Stomach (tissue), 9 donors: ENCODE measurements around the gene CPNE9. TPM values are rescaled to one million over a fixed set of nuclear protein-coding genes. Genes with fewer than 3 reads are reported as not detected.

ENCODE experiments used
- DNase-seq, 2 donors: peaks; one replicate each; pipeline versions ENCODE4 v3.0.0 to v3.0.0-alpha.2; 2013 to 2019
- H3K27ac ChIP-seq, 5 donors: fragments of 200-600 bp in 4 of 5; sonication (generic) in 4 of 5; one replicate each; pipeline ENCODE4 v1.5.1; 2013 to 2019; ENCODE audit warnings: mild to moderate bottlenecking in 1 of 5, moderate library complexity in 1 of 5
- H3K27me3 ChIP-seq, 3 donors: fragments of 200-600 bp; sonication (generic); one replicate each; pipeline ENCODE4 v1.5.1; 2017 to 2019; ENCODE audit warnings: mixed run types in 1 of 3
- H3K36me3 ChIP-seq, 4 donors: fragments of 200-600 bp; sonication (generic); 1 replicate in 3 of 4; 2 replicates in 1 of 4; pipeline ENCODE4 v1.5.1; 2016 to 2019
- H3K4me1 ChIP-seq, 4 donors: fragments of 200-600 bp; sonication (generic); one replicate each; pipeline ENCODE4 v1.5.1; 2016 to 2019
- H3K4me3 ChIP-seq, 4 donors: fragments of 200-600 bp; sonication (generic) in 3 of 4; one replicate each; pipeline ENCODE4 v1.5.1; 2016 to 2019; ENCODE audit warnings: mild to moderate bottlenecking in 1 of 4
- H3K9me3 ChIP-seq, 4 donors: fragments of 200-600 bp; sonication (generic); one replicate each; pipeline ENCODE4 v1.5.1; 2016 to 2019
- EP300 ChIP-seq: sonication (generic); formaldehyde crosslinking; IDR thresholded peaks from one replicate; pipeline ENCODE4 v1.6.1; 2017; ENCODE audit warnings: antibody characterized with exemption
- POLR2A ChIP-seq, 4 donors: fragments of 450-650 bp; IDR thresholded peaks; one replicate each; pipeline ENCODE4 v1.6.1; 2016; ENCODE audit warnings: antibody characterized with exemption in 4 of 4, control low read depth in 2 of 4, mild to moderate bottlenecking in 1 of 4, moderate library complexity in 1 of 4
- POLR2AphosphoS5 ChIP-seq, 3 donors: sonication (generic); formaldehyde crosslinking; IDR thresholded peaks; one replicate each; pipeline ENCODE4 v1.6.1; 2016; ENCODE audit warnings: antibody characterized with exemption in 3 of 3
- WGBS, 5 donors: extraction: QIAGEN DNeasy Blood & Tissue Kit in 3 of 5; methylation state at CpG; one replicate each; pipeline versions ENCODE4 v1.1.5 to v1.1.7; 2013 to 2018; 5-methylcytosine and 5-hydroxymethylcytosine counted together
- intact Hi-C: fragments of 100-400 bp; cut with DNase I; formaldehyde crosslinking; loops from one replicate; pipeline ENCODE4 v1.15.1; 2023; ENCODE audit warnings: low total_unique reads
- polyA plus RNA-seq, 3 donors: library from polyadenylated mRNA; stranded (reverse); fragments of 200-250 nt; gene quantifications; one replicate each; pipeline ENCODE4 v1.2.3, GENCODE V29; 2013
- total RNA-seq, 5 donors: library from RNA; depleted of rRNA; stranded (reverse); fragments of >200 nt; gene quantifications; one replicate each; pipeline versions ENCODE4 v1.1.0 to v1.2.3, GENCODE V29; 2014 to 2016
- TF ChIP-seq, protein P1 (sequence below), 7 experiments: fragments of 450-650 bp in 4 of 7; fragments of 200-600 bp in 3 of 7; sonication (generic) in 3 of 7; IDR thresholded peaks; one replicate each; pipeline ENCODE4 v1.5.1; 2016 to 2019; ENCODE audit warnings: antibody characterized with exemption in 7 of 7, control low read depth in 2 of 7, mild to moderate bottlenecking in 1 of 7
- donor health status: healthy with polysubstance abuse.
- donor health status: Bipolar disorder and iron deficiency.
- donor health status: healthy.

The CPNE9 gene
- total and polyA plus RNA-seq, 8 donors, result 0.10 to 0.19 TPM; not detected in 6

DNA sequence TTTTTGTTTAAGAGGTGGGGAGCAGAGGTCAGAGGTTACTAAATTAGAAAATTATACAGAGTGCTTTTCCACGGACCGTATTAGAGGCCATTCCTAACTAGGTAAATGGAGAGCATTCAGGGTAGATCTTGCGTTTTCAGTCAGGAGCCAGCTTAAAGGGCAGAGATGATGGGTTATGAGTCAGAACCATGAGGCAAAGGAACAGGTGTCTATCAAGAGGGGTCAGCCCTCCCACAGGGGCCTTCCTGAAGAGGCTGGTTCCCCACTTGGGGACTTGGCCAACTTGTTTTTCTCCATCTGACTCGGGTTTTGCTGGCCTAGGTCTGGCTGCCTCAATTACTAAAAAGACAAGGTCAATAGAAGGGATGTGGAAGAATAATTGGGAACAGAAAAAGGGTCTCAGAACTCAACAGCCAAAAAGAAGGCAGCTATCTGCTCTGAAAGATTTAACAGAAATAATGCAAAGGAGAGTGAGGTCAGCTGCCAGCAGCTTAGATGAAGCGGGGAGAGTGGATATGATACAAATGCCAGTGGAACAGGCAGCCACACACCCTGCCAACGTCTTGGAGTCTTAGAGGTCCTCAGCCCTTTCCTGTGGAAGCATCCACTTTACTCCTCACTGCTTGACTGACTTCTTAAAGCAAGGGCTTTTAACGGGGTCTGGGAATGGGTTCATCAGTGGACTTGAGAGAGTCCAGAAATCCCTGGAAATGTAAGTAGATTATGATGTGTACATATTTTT lies 36.8 kb upstream of the CPNE9 start:
- Histone ChIP-seq H3K27me3 (no peaks in the 10 kb centered on the region), H3K4me3 (no peak overlapping the region), H3K36me3 (peaks cover 71 to 100% (median 100%) of the 10 kb centered on the region in 4 donors), H3K9me3 (no peaks in the 10 kb centered on the region), H3K4me1 (peaks cover 12 to 19% (median 15%) of the 10 kb centered on the region in 4 donors), H3K27ac (no peak overlapping the region)
- 78 to 85% (median 83%) methylated on average over 7 of the region's 7 CpGs for WGBS, 5 donors
- intact Hi-C loops, result no loop called here
- TF ChIP-seq POLR2A (IDR thresholded peaks at IDR 0.05), result no peak
- no peak for DNase-seq

DNA sequence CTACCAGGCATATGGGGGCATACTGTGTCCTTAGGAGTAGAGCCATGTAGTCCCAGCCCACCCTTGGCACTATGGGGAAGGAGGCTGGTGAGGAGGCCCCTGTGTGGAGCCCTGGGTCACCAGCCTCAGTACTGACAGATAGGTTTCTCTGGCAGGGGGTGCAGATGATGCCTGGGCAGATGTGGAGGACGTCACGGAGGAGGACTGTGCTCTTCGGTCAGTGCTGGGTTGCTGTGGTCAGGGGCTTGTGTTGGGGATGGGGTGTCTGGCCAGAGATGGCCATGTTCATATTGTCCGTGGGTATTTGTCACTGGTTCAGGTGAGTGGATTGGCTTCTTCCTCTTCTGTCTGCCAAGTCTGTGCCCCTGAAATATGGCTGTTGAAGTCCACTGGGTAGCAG lies 34.4 kb upstream of the CPNE9 start:
- Histone ChIP-seq H3K36me3 (peaks cover 75 to 100% (median 100%) of the 10 kb centered on the region in 4 donors), H3K4me1 (peaks cover 12 to 19% (median 15%) of the 10 kb centered on the region in 4 donors), H3K27me3 (no peaks in the 10 kb centered on the region), H3K4me3 (no peak overlapping the region), H3K9me3 (no peaks in the 10 kb centered on the region), H3K27ac (no peak overlapping the region)
- TF ChIP-seq EP300, result no peak
- DNase-seq, result no peak
- intact Hi-C loops, result no loop called here
- WGBS, 5 donors, result 84 to 95% (median 93%) methylated on average over 4 of the region's 4 CpGs

DNA sequence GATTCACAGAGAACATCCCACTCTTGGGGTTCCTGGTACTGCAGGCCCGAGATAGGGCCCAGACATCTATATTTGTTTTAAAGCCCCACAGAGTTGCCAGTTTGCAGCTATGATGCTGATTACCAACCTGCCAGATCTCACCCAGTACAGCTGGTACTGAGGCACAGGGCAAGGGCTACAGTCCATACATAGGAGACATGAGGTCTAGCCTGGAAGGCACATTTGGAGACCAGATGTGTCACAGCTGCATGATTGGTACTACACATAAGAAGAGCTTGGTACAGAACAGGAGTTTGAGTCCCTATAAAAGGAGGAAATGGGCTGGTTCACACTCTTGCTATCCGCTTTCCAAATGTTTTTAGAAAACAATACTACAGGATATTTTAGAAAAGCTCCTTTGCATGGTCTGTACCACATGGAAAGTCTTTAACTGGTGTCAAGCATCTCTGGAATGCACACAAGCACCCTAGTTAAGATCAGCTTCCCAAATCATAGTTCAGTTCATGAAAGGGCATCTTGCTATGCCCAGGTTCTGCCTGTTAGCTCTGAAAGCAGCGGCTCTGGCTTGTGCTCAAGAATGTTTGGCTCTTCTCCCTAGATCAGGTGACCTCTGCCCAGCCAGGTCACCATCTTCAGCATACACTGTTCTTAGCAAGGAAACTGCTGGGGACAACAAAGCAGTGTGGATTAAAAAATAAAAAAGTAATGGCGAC lies 33.8 kb upstream of the CPNE9 start:
- Histone ChIP-seq H3K36me3 (peaks cover 74 to 100% (median 100%) of the 10 kb centered on the region in 4 donors), H3K4me3 (no peak overlapping the region), H3K27ac (no peak overlapping the region), H3K4me1 (peaks cover 12 to 19% (median 15%) of the 10 kb centered on the region in 4 donors), H3K9me3 (no peaks in the 10 kb centered on the region), H3K27me3 (no peaks in the 10 kb centered on the region)
- no peak for TF ChIP-seq POLR2A (IDR thresholded peaks at IDR 0.05)
- TF ChIP-seq POLR2AphosphoS5 (IDR thresholded peaks at IDR 0.05), result peak in 1 of 3 donors; percentile 34
- TF ChIP-seq, protein P1, sequence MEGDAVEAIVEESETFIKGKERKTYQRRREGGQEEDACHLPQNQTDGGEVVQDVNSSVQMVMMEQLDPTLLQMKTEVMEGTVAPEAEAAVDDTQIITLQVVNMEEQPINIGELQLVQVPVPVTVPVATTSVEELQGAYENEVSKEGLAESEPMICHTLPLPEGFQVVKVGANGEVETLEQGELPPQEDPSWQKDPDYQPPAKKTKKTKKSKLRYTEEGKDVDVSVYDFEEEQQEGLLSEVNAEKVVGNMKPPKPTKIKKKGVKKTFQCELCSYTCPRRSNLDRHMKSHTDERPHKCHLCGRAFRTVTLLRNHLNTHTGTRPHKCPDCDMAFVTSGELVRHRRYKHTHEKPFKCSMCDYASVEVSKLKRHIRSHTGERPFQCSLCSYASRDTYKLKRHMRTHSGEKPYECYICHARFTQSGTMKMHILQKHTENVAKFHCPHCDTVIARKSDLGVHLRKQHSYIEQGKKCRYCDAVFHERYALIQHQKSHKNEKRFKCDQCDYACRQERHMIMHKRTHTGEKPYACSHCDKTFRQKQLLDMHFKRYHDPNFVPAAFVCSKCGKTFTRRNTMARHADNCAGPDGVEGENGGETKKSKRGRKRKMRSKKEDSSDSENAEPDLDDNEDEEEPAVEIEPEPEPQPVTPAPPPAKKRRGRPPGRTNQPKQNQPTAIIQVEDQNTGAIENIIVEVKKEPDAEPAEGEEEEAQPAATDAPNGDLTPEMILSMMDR (IDR thresholded peaks at IDR 0.05), result no peak
- no peak for TF ChIP-seq EP300
- peak in 1 of 2 donors; percentile 76 for DNase-seq
- intact Hi-C loops, result no loop called here
- WGBS, 5 donors, result 39 to 63% (median 56%) methylated on average over 4 of the region's 4 CpGs

DNA sequence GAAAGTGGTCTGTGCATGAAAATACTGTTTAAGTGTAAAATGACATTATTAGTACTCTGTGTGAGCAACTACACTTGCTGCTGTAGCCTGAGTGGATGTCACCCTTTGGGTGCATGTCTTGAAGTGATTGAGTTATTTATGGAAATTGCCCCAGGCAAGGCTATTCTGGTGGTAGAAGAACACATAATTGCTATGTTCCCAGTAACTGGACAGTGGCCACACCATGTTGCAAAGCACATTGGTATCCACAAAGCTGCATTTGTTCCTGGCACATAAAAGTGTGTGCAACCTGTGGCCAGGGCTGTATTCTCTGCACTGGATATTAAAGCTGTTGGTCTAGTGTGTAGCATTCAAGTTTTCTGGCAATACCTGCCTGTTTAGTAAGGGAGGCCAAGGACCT lies 30.6 kb upstream of the CPNE9 start:
- TF ChIP-seq EP300, result no peak
- no peak for TF ChIP-seq POLR2AphosphoS5 (IDR thresholded peaks at IDR 0.05)
- TF ChIP-seq, protein P1 (IDR thresholded peaks at IDR 0.05), result no peak
- no peak for TF ChIP-seq POLR2A (IDR thresholded peaks at IDR 0.05)
- Histone ChIP-seq H3K36me3 (peaks cover 81 to 100% (median 100%) of the 10 kb centered on the region in 4 donors), H3K4me3 (no peak overlapping the region), H3K4me1 (peaks cover 12 to 19% (median 15%) of the 10 kb centered on the region in 4 donors), H3K9me3 (no peaks in the 10 kb centered on the region), H3K27ac (no peak overlapping the region), H3K27me3 (no peaks in the 10 kb centered on the region)
- intact Hi-C loops, result no loop called here
- DNase-seq, result no peak

DNA sequence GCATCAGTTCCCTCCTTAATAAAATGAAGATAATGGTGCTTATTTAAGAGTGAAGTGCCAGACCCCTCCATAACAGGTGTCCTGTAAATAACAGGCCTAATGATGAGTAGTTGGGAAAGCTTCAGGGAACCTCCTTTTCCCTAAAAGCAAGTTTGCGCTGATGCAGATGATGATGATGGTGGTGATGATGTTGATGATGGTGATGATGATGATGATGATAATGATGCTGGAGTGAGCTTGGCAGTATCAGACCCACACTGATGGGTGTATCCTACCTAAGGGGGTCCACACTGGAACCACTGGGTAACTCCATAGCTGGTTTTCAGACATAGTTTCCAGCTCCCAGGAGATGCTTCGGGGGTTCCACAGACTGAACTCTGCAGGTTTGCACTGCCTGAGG lies 29.9 kb upstream of the CPNE9 start:
- H3K36me3 ChIP-seq, result peaks cover 81 to 100% (median 100%) of the 10 kb centered on the region in 4 donors
- WGBS, 5 donors, result 96 to 100% (median 98%) methylated on average over 2 of the region's 2 CpGs
- intact Hi-C loops, result no loop called here

More for the DNA sequence above, 29.9 kb upstream of the CPNE9 start:
- Histone ChIP-seq H3K27ac (no peak overlapping the region), H3K9me3 (no peaks in the 10 kb centered on the region), H3K27me3 (no peaks in the 10 kb centered on the region), H3K4me3 (no peak overlapping the region), H3K4me1 (peaks cover 12 to 19% (median 15%) of the 10 kb centered on the region in 4 donors)
- TF ChIP-seq POLR2A (IDR thresholded peaks at IDR 0.05) (no peak), EP300 (no peak), POLR2AphosphoS5 (IDR thresholded peaks at IDR 0.05) (no peak)
- TF ChIP-seq, protein P1 (IDR thresholded peaks at IDR 0.05), result no peak
- DNase-seq, result no peak
